Measurements from ENCODE around the gene RASL10B.

DNA sequence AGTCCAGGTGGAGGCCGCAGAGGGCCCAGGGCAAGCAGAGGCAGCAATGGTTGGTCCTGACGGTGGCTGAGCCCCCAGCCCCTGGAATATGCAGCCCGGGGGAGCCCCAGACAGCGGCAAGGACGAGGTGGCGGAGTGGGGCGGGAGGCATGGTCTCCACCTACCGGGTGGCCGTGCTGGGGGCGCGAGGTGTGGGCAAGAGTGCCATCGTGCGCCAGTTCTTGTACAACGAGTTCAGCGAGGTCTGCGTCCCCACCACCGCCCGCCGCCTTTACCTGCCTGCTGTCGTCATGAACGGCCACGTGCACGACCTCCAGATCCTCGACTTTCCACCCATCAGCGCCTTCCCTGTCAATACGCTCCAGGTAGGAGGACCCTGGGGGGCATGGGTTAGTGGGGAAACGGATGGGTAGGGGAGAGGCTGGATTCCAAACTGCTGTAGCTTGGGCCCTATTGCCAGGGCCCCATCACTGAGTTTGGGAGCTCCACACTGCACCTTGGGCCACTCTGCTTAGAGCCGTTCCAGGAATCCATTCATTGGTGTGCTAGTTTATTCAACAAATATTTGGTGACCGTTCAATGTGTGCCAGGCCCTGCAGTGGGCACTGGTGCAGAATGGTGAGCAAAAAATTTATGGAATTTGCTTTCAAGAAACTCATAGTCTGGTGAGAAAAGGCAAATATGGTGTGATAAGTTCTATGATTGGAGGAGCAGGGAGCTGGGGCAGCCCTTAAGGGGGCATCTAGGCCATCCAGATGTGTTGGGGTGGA is 3.8 kb downstream of the RASL10B start:
- TF ChIP-seq, protein P1, sequence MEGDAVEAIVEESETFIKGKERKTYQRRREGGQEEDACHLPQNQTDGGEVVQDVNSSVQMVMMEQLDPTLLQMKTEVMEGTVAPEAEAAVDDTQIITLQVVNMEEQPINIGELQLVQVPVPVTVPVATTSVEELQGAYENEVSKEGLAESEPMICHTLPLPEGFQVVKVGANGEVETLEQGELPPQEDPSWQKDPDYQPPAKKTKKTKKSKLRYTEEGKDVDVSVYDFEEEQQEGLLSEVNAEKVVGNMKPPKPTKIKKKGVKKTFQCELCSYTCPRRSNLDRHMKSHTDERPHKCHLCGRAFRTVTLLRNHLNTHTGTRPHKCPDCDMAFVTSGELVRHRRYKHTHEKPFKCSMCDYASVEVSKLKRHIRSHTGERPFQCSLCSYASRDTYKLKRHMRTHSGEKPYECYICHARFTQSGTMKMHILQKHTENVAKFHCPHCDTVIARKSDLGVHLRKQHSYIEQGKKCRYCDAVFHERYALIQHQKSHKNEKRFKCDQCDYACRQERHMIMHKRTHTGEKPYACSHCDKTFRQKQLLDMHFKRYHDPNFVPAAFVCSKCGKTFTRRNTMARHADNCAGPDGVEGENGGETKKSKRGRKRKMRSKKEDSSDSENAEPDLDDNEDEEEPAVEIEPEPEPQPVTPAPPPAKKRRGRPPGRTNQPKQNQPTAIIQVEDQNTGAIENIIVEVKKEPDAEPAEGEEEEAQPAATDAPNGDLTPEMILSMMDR (IDR thresholded peaks at IDR 0.05 in 4 of 5, conservative IDR thresholded peaks at IDR 0.05 in 1 of 5), result no peak
- TF ChIP-seq POLR2A (IDR thresholded peaks at IDR 0.05), result no peak

All from gastrocnemius medialis (tissue), 4 donors.